Fibroblast of lung (primary cell): ENCODE data around the gene CNOT8.
"Not testable (repeated sequence)": the region's sequence is repeated elsewhere in the genome, so short reads cannot be mapped to it uniquely, and the experiment has no call there.

ENCODE experiments used
- CTCF ChIP-seq, 2 donors: IDR thresholded peaks in 1 of 2; conservative IDR thresholded peaks in 1 of 2; 1 replicate in 1 of 2; 2 replicates in 1 of 2; pipeline ENCODE4 v1.5.1; 2011 to 2012; ENCODE audit warnings: low read length in 2 of 2, control low read depth in 1 of 2, inconsistent platforms in 1 of 2, low read depth in 1 of 2, mild to moderate bottlenecking in 1 of 2
- EZH2 ChIP-seq: IDR thresholded peaks from 2 replicates; pipeline ENCODE4 v1.5.1; 2012; ENCODE audit warnings: low read length, control low read depth, mild to moderate bottlenecking; ENCODE audit errors: missing control alignments

- TF ChIP-seq CTCF (conservative IDR thresholded peaks at IDR 0.05 in 1 of 2, IDR thresholded peaks at IDR 0.05 in 1 of 2; ENCODE audit: low read depth in 1 of 2, low read length in 2 of 2); EZH2: not testable (repeated sequence)
These were observed 22.8 kb upstream of the CNOT8 start for GRCh38 chr5:154835701-154836052.
